ENCODE results near the gene C11orf65. TPM values are rescaled to one million over a fixed set of nuclear protein-coding genes. Genes with fewer than 3 reads are reported as not detected.

The C11orf65 gene
- total RNA-seq, 1 experiment from 2014 or later = 1.3 TPM

DNA sequence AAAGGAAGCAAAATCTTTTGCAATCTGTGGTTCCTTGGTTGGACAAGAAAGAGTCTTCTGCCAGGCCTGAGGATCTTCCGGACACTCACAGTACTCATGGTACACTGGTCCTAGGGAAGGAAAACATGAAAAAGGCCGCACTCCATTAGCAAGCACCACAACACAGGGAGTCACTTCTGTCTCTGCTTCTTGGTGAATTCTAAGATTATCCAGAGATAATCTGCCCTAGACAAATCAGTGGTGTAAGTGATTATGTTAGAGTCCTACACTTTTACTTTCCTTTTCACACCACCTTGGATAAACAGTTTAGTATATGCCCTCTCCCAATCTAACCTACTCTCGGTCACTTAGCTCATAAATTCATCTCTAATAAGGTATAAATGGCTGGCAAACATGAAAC lies 19.0 kb upstream of the C11orf65 start:
- intact Hi-C loops (cut with micrococcal nuclease) = no loop called here
- Histone ChIP-seq H3K4me2 (ENCODE audit: low read length) (no peak overlapping the region), H4K20me1 (ENCODE audit: insufficient read depth) (no peaks in the 10 kb centered on the region), H2AFZ (ENCODE audit: low read depth, low read length, poor library complexity, severe bottlenecking) (no peak overlapping the region), H3K27me3 (ENCODE audit: insufficient read depth, low read length) (no peaks in the 10 kb centered on the region), H3K9ac (ENCODE audit: low read length) (no peak overlapping the region), H3K27ac (ENCODE audit: low read depth, low read length) (no peak overlapping the region), H3K36me3 (ENCODE audit: control insufficient read depth in 1 of 2, insufficient read depth in 2 of 2, low read length in 2 of 2) (no peaks in the 10 kb centered on the region), H3K79me2 (ENCODE audit: insufficient read depth, low read length) (no peaks in the 10 kb centered on the region), H3K9me2 (ENCODE audit: insufficient read depth) (no peaks in the 10 kb centered on the region), H3K9me3 (ENCODE audit: control insufficient read depth in 1 of 2, insufficient read depth in 1 of 2, low read depth in 1 of 2, low read length in 2 of 2) (no peaks in the 10 kb centered on the region), H3K4me1 (ENCODE audit: control insufficient read depth in 1 of 2, insufficient read depth in 2 of 2, low read length in 2 of 2) (peaks cover 3% of the 10 kb centered on the region in 2 experiments; a peak in 1 of 4 replicates), H3K4me3 (replicated peaks in 1 of 2; ENCODE audit: low read depth in 1 of 2, low read length in 2 of 2) (no peak overlapping the region)
- DNase-seq (ENCODE audit: low read depth, low spot score) (no peak), ATAC-seq (no peak)
- CTCF ChIA-PET = no interaction called here
- RAD21 ChIA-PET (ENCODE audit: low non-redundant PET in 1 of 2, low total read pairs in 2 of 2, uncharacterized antibody in 2 of 2, unreplicated experiment in 2 of 2) = no interaction called here
- POLR2A ChIA-PET = no interaction called here
- BruUV-seq (replicated peaks) = no TSS peak
- no peak for TF ChIP-seq CEBPB (IDR thresholded peaks at IDR 0.05; ENCODE audit: low read depth)

DNA sequence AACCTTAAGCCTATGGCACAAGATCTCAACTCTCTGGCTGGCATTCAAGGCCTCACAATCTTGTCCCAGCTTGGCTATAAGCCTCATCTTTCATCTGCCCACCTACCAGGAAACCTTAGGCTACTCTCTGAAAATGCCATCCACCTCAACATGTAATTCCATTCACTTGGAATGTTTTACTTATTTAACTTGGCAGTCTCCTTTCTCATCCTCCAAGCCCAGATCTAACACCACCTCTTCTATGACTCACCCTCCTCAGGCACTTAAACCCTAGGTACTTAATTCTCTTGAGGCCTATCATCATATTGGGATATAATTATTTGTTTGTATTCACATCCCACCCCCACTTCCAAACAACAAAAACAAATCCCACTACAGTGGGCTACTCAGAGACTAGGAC lies 15.8 kb upstream of the C11orf65 start:
- RAD21 ChIA-PET (ENCODE audit: low non-redundant PET in 1 of 2, low total read pairs in 2 of 2, uncharacterized antibody in 2 of 2, unreplicated experiment in 2 of 2) = no interaction called here
- Histone ChIP-seq H3K9me3 (ENCODE audit: control insufficient read depth in 1 of 2, insufficient read depth in 1 of 2, low read depth in 1 of 2, low read length in 2 of 2) (no peaks in the 10 kb centered on the region), H3K36me3 (ENCODE audit: control insufficient read depth in 1 of 2, insufficient read depth in 2 of 2, low read length in 2 of 2) (no peaks in the 10 kb centered on the region; a peak in 1 of 4 replicates), H2AFZ (ENCODE audit: low read depth, low read length, poor library complexity, severe bottlenecking) (no peak overlapping the region), H3K9ac (ENCODE audit: low read length) (no peak overlapping the region), H3K4me3 (replicated peaks in 1 of 2; ENCODE audit: low read depth in 1 of 2, low read length in 2 of 2) (no peak overlapping the region), H4K20me1 (ENCODE audit: insufficient read depth) (no peaks in the 10 kb centered on the region), H3K9me2 (ENCODE audit: insufficient read depth) (no peaks in the 10 kb centered on the region), H3K4me1 (ENCODE audit: control insufficient read depth in 1 of 2, insufficient read depth in 2 of 2, low read length in 2 of 2) (peaks cover 3% of the 10 kb centered on the region in 2 experiments; a peak in 1 of 4 replicates), H3K79me2 (ENCODE audit: insufficient read depth, low read length) (no peaks in the 10 kb centered on the region), H3K4me2 (ENCODE audit: low read length) (no peak overlapping the region), H3K27me3 (ENCODE audit: insufficient read depth, low read length) (no peaks in the 10 kb centered on the region), H3K27ac (ENCODE audit: low read depth, low read length) (no peak overlapping the region)
- intact Hi-C loops (cut with micrococcal nuclease) = no loop called here
- DNase-seq (ENCODE audit: low read depth, low spot score) (no peak), ATAC-seq (no peak)
- CTCF ChIA-PET = no interaction called here
- POLR2A ChIA-PET = no interaction called here
- BruUV-seq (replicated peaks) = no TSS peak
- TF ChIP-seq ZNF274 (IDR thresholded peaks at IDR 0.05; ENCODE audit: low read depth, low read length) (no peak), MAX (IDR thresholded peaks at IDR 0.05) (no peak), POLR2A (IDR thresholded peaks at IDR 0.05; ENCODE audit: borderline replicate concordance, extremely low read depth, insufficient read depth, insufficient read length) (no peak), CEBPB (IDR thresholded peaks at IDR 0.05; ENCODE audit: low read depth) (no peak), REST (IDR thresholded peaks at IDR 0.05; ENCODE audit: low read depth) (no peak), JUND (IDR thresholded peaks at IDR 0.05) (no peak), SIN3A (IDR thresholded peaks at IDR 0.05; ENCODE audit: low read depth) (no peak), EGR1 (IDR thresholded peaks at IDR 0.05; ENCODE audit: low read depth) (no peak), RAD21 (IDR thresholded peaks at IDR 0.05; ENCODE audit: low read depth) (no peak), ELF1 (IDR thresholded peaks at IDR 0.05; ENCODE audit: borderline replicate concordance, low read depth) (no peak)
- TF ChIP-seq, protein P1, sequence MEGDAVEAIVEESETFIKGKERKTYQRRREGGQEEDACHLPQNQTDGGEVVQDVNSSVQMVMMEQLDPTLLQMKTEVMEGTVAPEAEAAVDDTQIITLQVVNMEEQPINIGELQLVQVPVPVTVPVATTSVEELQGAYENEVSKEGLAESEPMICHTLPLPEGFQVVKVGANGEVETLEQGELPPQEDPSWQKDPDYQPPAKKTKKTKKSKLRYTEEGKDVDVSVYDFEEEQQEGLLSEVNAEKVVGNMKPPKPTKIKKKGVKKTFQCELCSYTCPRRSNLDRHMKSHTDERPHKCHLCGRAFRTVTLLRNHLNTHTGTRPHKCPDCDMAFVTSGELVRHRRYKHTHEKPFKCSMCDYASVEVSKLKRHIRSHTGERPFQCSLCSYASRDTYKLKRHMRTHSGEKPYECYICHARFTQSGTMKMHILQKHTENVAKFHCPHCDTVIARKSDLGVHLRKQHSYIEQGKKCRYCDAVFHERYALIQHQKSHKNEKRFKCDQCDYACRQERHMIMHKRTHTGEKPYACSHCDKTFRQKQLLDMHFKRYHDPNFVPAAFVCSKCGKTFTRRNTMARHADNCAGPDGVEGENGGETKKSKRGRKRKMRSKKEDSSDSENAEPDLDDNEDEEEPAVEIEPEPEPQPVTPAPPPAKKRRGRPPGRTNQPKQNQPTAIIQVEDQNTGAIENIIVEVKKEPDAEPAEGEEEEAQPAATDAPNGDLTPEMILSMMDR (IDR thresholded peaks at IDR 0.05 in 2 of 3, conservative IDR thresholded peaks at IDR 0.05 in 1 of 3; ENCODE audit: borderline replicate concordance in 1 of 3, insufficient read depth in 1 of 3, low read depth in 2 of 3, low read length in 2 of 3) = no peak
- TF ChIP-seq, protein P2, sequence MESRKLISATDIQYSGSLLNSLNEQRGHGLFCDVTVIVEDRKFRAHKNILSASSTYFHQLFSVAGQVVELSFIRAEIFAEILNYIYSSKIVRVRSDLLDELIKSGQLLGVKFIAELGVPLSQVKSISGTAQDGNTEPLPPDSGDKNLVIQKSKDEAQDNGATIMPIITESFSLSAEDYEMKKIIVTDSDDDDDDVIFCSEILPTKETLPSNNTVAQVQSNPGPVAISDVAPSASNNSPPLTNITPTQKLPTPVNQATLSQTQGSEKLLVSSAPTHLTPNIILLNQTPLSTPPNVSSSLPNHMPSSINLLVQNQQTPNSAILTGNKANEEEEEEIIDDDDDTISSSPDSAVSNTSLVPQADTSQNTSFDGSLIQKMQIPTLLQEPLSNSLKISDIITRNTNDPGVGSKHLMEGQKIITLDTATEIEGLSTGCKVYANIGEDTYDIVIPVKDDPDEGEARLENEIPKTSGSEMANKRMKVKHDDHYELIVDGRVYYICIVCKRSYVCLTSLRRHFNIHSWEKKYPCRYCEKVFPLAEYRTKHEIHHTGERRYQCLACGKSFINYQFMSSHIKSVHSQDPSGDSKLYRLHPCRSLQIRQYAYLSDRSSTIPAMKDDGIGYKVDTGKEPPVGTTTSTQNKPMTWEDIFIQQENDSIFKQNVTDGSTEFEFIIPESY (IDR thresholded peaks at IDR 0.05; ENCODE audit: extremely low read depth, insufficient replicate concordance, low read length) = no peak
- TF ChIP-seq, protein P3, sequence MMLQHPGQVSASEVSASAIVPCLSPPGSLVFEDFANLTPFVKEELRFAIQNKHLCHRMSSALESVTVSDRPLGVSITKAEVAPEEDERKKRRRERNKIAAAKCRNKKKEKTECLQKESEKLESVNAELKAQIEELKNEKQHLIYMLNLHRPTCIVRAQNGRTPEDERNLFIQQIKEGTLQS (IDR thresholded peaks at IDR 0.05) = no peak

All from HCT116 (cell line).